ENCODE data around the gene TMEM132E.

The TMEM132E gene

DNA sequence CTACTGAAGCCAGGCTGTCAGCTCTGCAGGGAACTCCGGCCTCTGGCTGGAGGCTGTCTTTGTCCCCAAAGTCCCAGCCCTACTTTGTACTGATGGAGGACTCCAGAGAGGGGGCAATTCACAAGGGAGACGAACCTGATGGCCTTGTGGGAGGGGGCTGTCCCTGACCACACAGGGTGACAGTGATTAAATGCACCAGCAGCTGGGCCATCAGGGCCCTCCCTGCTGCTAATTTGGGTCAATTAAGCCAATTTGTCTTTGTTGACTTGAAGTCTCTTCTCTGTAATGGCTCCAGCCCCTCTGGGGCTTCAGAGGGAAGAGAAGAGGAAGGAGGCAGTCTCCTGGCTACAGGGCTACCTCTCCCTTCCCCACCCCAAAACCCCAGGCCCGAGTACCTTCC lies 22.0 kb downstream of the TMEM132E start:
- no peak overlapping the region for H3K27ac Mint-ChIP-seq
- H3K4me1 Mint-ChIP-seq (ENCODE audit: low read depth), result no peaks in the 10 kb centered on the region
- H3K27me3 Mint-ChIP-seq (ENCODE audit: low read depth), result peaks cover 3% of the 10 kb centered on the region
- no peaks in the 10 kb centered on the region for H3K9me3 Mint-ChIP-seq
- H3K36me3 Mint-ChIP-seq (ENCODE audit: low read depth), result no peaks in the 10 kb centered on the region
- no peak for DNase-seq (ENCODE audit: low spot score)
- H3K4me3 Mint-ChIP-seq, result no peak overlapping the region

DNA sequence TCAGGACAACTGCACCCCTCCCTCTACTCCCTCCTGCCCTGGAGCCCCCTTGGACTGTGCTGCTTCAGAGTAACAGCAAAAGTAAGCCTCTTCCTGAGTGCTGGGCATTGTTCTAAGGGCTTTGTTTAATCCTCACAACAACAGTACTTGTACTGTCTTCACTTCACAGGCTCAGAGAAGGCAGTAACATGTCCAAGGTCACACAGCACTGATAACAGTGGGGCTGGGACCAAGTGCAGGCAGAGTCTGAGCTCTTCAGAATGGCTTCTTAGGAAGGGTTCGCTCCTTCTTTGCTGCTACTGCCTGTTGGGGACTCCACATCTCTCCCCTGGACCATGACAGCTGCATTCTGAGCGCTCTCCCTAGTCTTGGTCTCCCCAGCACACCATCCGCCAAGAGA lies 24.6 kb downstream of the TMEM132E start:
- H3K9me3 Mint-ChIP-seq, result no peaks in the 10 kb centered on the region
- peaks cover under 1% of the 10 kb centered on the region for H3K4me1 Mint-ChIP-seq (ENCODE audit: low read depth)
- H3K27me3 Mint-ChIP-seq (ENCODE audit: low read depth), result peaks cover 10% of the 10 kb centered on the region
- H3K4me3 Mint-ChIP-seq, result no peak overlapping the region
- DNase-seq (ENCODE audit: low spot score), result no peak
- no peaks in the 10 kb centered on the region for H3K36me3 Mint-ChIP-seq (ENCODE audit: low read depth)
- H3K27ac Mint-ChIP-seq, result no peak overlapping the region

DNA sequence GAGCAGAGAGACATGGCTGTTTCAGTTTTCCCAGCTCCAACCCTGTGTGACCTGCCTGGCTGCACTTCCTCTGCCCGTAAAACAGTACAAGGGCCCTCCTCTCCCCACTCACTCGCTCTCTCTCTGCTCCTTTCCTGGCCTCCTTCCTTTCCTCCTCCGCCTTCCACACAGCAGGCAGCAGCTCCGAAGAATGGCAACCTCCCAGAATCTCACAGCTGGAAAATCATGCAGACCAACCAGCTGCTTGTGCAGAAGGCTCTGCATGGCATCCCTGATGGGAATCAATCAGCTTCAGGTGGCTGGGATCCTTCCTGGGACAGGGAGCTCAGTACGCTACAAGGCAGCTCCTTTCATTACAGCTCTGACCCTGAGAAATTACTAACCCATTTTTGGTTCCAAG lies 27.4 kb downstream of the TMEM132E start:
- DNase-seq (ENCODE audit: low spot score), result no peak
- Mint-ChIP-seq H3K4me1 (ENCODE audit: low read depth) (peaks cover 3% of the 10 kb centered on the region), H3K27me3 (ENCODE audit: low read depth) (peaks cover 28% of the 10 kb centered on the region), H3K9me3 (no peaks in the 10 kb centered on the region), H3K27ac (no peak overlapping the region), H3K36me3 (ENCODE audit: low read depth) (no peaks in the 10 kb centered on the region), H3K4me3 (no peak overlapping the region)

DNA sequence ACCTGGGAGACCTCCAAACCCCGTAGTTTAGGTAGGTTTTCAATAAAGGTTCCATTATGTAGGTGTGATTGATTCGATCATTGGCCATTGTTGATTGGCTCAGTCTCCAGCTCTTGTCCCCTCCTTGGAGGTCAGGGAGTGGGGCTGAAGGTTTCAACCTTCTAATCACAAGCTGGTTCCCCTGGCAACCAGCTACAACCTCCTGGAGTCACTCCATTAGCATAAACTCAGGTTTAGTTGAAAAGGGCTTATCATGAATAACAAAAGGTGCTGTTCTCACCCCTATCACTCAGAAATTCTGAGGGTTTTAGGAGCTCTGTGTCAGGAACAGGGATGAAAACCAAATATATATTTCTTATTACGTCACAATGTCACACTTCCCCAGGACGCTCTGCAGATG lies 28.5 kb downstream of the TMEM132E start:
- DNase-seq (ENCODE audit: low spot score), result no peak
- Mint-ChIP-seq H3K36me3 (ENCODE audit: low read depth) (no peaks in the 10 kb centered on the region), H3K9me3 (no peaks in the 10 kb centered on the region), H3K27ac (no peak overlapping the region), H3K4me3 (no peak overlapping the region), H3K27me3 (ENCODE audit: low read depth) (peaks cover 28% of the 10 kb centered on the region), H3K4me1 (ENCODE audit: low read depth) (peaks cover 3% of the 10 kb centered on the region)

DNA sequence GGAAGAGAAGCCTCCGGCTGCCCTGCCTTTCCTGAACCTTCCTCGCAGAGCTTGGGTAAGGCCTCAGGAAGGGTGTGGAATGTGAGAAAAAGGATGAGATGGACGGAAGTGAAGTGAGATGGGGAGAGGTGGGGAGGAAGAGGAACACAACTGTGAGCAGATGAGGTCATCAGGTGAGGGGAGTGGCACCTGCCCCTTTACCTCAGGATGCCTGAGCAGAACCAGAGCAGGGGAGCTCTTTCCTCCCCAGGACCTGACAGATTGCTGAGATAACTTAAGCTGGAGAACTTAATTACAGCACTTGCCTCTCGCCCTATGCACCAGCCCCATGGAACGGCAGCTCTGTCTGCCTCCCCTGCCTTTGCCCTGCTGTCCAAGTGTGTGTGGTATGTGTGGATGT lies 29.8 kb downstream of the TMEM132E start:
- Mint-ChIP-seq H3K4me3 (no peak overlapping the region), H3K9me3 (no peaks in the 10 kb centered on the region), H3K4me1 (ENCODE audit: low read depth) (peaks cover 3% of the 10 kb centered on the region)

DNA sequence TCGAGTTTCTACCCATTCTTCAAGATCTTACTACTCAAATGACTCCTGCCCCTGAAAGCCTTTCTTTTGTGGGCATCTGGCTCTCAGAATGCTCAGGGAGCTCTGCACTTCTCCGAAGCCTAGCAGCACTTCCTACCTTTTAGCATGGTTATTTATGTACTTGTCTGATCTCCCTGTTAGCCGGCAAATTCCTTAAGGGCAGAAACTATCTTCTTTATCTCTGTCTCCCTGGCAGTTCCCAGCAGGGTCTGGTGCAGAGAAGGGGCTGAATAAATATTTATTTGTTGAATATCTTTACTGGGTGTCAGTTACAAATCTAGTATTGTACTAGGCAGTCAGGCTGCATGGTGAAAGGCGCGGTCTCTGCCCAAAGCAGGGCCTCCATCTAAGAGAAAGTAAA lies 30.7 kb downstream of the TMEM132E start:
- Mint-ChIP-seq H3K36me3 (ENCODE audit: low read depth) (no peaks in the 10 kb centered on the region), H3K4me1 (ENCODE audit: low read depth) (peaks cover 3% of the 10 kb centered on the region), H3K27me3 (ENCODE audit: low read depth) (peaks cover 28% of the 10 kb centered on the region), H3K27ac (no peak overlapping the region), H3K4me3 (no peak overlapping the region), H3K9me3 (no peaks in the 10 kb centered on the region)
- DNase-seq (ENCODE audit: low spot score), result no peak

More for the DNA sequence above, 29.8 kb downstream of the TMEM132E start:
- Mint-ChIP-seq H3K36me3 (ENCODE audit: low read depth) (no peaks in the 10 kb centered on the region), H3K27me3 (ENCODE audit: low read depth) (peaks cover 25% of the 10 kb centered on the region), H3K27ac (no peak overlapping the region)
- no peak for DNase-seq (ENCODE audit: low spot score)

DNA sequence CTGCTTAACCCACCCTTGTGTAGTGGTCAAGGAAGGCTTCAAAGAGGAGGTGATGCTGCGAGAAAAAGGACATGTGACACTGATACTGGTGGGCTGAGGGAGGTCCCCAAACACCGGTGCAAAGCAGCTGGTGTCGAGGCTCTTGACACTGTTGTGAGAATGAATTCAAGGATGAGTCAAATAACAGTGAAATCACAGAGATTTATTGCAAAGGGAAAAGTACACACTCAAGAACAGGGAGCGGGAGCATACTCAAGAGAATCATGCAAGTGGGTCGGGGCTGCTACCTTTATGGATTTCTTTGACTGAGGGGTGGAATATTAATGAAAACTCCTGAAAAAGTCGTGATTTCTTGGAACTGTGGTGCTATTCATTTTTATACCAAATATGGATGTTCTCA lies 31.1 kb downstream of the TMEM132E start:
- peaks cover 28% of the 10 kb centered on the region for H3K27me3 Mint-ChIP-seq (ENCODE audit: low read depth)
- no peak for DNase-seq (ENCODE audit: low spot score)
- H3K4me3 Mint-ChIP-seq, result no peak overlapping the region
- H3K9me3 Mint-ChIP-seq, result no peaks in the 10 kb centered on the region
- H3K4me1 Mint-ChIP-seq (ENCODE audit: low read depth), result peaks cover 3% of the 10 kb centered on the region
- H3K27ac Mint-ChIP-seq, result no peak overlapping the region
- H3K36me3 Mint-ChIP-seq (ENCODE audit: low read depth), result no peaks in the 10 kb centered on the region

DNA sequence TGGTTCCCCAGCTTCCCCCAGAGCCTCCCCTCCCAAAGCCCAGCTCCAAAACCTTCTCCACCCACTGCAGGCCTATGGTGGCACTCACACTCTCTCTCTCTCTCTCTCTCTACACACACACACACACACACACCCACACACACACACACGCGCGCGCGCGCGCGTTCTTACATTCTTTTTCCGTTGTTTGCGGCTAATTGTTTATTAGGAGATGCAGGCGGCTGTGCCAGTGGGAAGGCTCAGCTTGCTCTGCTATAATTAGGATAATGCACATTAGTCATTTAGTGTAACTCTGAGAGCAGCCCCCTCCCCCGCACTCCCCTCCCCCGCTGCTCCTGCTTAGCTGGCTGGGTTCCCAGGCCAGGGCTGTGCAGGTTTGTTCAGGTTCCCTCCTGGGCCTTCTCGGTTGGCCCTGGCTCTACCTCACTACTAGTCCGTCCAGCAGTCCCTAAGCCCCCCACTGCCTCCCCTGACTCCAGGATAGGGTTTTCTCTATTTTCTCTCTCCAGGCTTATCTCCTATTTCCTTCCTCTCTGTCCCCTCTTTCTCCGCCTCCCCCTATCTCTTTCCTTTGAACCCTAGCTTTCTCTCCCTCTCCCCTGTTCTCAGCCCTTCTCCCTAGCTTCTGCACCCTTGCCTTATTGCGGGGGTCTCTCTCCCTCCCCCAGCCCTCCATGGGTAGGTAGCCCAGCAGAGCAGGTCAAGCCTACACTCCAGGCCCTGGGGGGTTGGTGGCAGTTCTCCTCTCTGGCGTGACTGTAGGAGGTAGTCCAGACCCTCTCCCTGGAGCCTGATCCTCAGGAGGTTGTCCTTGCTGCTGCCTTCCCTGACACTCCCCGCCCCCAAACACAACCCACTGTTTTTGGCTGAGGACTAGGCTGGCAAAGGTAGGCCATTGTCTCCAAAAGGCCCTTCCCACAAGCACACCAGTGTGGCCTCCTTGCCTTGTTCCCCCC lies 34.0 kb downstream of the TMEM132E start:
- no peak for DNase-seq (ENCODE audit: low spot score)
- Mint-ChIP-seq H3K9me3 (no peaks in the 10 kb centered on the region), H3K4me3 (no peak overlapping the region), H3K27me3 (ENCODE audit: low read depth) (peaks cover 41% of the 10 kb centered on the region), H3K27ac (no peak overlapping the region), H3K36me3 (ENCODE audit: low read depth) (no peaks in the 10 kb centered on the region), H3K4me1 (ENCODE audit: low read depth) (peaks cover 3% of the 10 kb centered on the region)

DNA sequence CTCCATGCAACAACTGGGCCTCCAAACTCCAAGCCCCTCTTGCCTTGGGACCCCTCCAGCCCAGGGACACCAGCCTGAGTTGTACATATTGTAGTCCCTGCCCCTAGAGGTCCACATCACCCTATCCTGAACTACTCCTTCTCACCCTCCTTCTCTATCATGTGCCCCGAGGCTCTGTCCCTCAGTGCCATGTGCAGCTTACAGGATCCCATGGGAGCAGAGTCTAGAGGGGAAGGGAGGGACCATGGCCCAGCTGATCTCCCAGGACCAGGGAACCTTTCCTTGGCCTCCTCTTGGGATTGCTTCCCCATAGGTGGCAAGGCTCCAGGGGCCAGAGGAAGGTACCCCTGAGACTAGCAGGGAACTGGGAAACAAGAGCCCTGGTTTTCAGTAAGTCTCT lies 35.3 kb downstream of the TMEM132E start:
- Mint-ChIP-seq H3K4me1 (ENCODE audit: low read depth) (no peaks in the 10 kb centered on the region), H3K27ac (no peak overlapping the region), H3K36me3 (ENCODE audit: low read depth) (no peaks in the 10 kb centered on the region), H3K27me3 (ENCODE audit: low read depth) (peaks cover 31% of the 10 kb centered on the region), H3K4me3 (no peak overlapping the region), H3K9me3 (no peaks in the 10 kb centered on the region)
- DNase-seq (ENCODE audit: low spot score), result no peak

DNA sequence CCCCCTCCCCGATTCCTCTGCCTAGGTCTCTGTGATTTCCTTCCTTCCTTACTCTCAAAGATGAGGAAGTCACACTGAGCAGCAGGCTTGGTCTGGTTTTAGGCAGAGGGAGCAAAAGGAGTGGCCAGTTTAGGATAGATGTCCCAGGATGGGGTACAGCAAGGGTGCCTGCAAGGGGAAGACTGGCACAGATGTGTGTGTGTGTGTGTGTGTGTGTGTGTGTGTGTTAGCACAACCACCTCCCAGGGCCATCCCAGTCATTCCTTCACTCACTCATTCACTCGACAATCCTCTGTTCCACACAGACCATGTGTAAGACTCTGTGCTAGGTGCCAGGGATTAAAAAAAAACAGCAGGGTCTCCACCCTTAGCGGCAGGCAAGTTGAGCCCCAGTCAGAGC lies 35.9 kb downstream of the TMEM132E start:
- H3K27me3 Mint-ChIP-seq (ENCODE audit: low read depth), result peaks cover 26% of the 10 kb centered on the region
- H3K4me3 Mint-ChIP-seq, result no peak overlapping the region
- no peaks in the 10 kb centered on the region for H3K36me3 Mint-ChIP-seq (ENCODE audit: low read depth)
- no peak overlapping the region for H3K27ac Mint-ChIP-seq
- DNase-seq (ENCODE audit: low spot score), result no peak
- H3K4me1 Mint-ChIP-seq (ENCODE audit: low read depth), result no peaks in the 10 kb centered on the region
- no peaks in the 10 kb centered on the region for H3K9me3 Mint-ChIP-seq

DNA sequence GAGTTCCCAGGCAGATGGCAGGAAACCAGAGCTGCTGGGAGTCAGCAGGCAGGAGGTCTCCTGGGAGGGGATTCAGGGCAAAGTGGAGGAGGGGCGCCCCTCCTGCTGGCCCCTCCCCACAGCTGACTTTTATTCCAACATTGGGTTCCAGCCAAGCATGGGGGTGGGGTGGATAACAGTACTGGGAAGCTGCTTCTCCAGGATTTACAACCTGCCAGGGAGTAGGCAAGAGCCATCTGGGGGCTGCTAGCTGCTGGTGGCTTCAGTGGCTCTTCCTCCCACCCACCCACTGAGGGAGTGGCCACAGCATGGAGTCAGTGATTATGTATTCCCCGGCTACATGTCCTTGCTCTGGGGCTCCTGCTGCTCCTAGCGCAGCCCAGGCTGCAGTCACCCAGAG lies 36.8 kb downstream of the TMEM132E start:
- peaks cover 21% of the 10 kb centered on the region for H3K27me3 Mint-ChIP-seq (ENCODE audit: low read depth)

DNA sequence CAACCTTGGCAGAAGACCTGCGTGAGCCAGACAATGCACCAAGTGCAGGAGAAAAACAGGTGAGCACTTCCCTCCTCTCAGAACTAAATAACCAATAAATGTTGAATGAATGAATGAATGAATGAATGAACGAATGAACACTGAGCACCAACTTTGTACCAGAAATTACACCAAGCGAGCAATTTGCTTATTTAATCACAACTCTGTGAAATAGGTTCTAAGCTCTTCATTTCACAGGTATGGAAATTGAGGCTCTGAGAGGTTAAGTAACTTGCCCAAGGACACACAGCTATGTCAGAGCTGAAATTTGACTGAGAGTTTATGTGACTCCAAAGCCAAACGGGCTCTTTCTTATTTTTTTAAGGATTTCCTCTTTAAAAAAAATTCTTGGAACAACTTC lies 38.0 kb downstream of the TMEM132E start:
- Mint-ChIP-seq H3K4me3 (no peak overlapping the region), H3K9me3 (no peaks in the 10 kb centered on the region), H3K27me3 (ENCODE audit: low read depth) (peaks cover 21% of the 10 kb centered on the region), H3K4me1 (ENCODE audit: low read depth) (no peaks in the 10 kb centered on the region), H3K36me3 (ENCODE audit: low read depth) (no peaks in the 10 kb centered on the region), H3K27ac (no peak overlapping the region)
- no peak for DNase-seq (ENCODE audit: low spot score)

More for the DNA sequence above, 36.8 kb downstream of the TMEM132E start:
- Mint-ChIP-seq H3K4me3 (no peak overlapping the region), H3K36me3 (ENCODE audit: low read depth) (no peaks in the 10 kb centered on the region), H3K4me1 (ENCODE audit: low read depth) (no peaks in the 10 kb centered on the region), H3K27ac (no peak overlapping the region), H3K9me3 (no peaks in the 10 kb centered on the region)
- DNase-seq (ENCODE audit: low spot score), result no peak

DNA sequence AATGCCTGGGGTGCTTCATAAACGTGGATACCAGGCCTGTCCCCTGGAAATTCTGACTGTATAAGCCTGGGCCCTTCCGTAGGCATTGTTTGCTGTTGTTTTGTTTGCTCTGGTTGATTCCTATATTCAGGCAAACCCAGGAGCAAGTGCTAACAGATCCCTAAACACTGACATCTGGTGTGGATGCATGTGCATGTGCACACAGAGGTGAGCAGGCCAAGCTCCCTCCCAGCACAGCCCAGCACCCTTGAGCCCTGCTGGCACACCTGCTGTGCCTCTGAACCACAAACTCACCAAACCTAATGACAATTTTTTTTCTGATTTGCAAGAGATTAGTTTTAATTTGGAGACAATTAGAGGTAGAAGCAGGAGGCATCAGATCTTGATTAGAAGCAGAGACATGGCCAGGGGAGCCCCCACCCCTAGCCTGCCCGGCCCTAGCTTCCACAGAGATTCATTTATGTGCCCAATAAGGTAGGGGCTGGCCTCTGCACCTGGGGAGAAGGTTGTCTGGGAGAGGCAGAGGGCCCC lies 40.4 kb downstream of the TMEM132E start:
- no peak overlapping the region for H3K27ac Mint-ChIP-seq
- H3K4me3 Mint-ChIP-seq, result no peak overlapping the region
- no peaks in the 10 kb centered on the region for H3K36me3 Mint-ChIP-seq (ENCODE audit: low read depth)
- no peak for DNase-seq (ENCODE audit: low spot score)
- peaks cover 32% of the 10 kb centered on the region for H3K27me3 Mint-ChIP-seq (ENCODE audit: low read depth)
- no peaks in the 10 kb centered on the region for H3K9me3 Mint-ChIP-seq
- H3K4me1 Mint-ChIP-seq (ENCODE audit: low read depth), result no peaks in the 10 kb centered on the region

DNA sequence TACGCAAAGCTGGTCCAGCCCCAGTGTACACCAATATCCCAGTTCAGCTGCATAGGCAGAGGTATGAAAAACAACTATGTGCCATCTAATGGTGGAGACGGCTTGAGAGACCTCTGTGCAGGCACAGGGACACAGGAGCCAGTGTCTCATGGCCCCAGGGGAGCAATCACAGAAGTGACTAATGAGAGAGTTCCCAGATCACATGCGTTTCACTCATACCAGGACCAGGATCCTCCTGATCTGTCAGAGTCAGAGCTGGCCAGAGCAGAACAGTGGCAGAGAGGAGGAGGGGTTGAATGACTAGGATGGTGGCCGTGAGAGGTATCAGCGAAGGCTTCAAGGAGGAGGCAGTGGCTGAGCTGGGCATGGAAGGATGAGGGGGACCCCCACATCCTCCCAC lies 41.1 kb downstream of the TMEM132E start:
- Mint-ChIP-seq H3K36me3 (ENCODE audit: low read depth) (no peaks in the 10 kb centered on the region), H3K9me3 (no peaks in the 10 kb centered on the region), H3K27ac (no peak overlapping the region), H3K27me3 (ENCODE audit: low read depth) (peaks cover 38% of the 10 kb centered on the region), H3K4me1 (ENCODE audit: low read depth) (no peaks in the 10 kb centered on the region), H3K4me3 (no peak overlapping the region)
- DNase-seq (ENCODE audit: low spot score), result no peak

Data from T-helper 2 cell treated with Interferon-gamma antibody and Interleukin-4, amounts not matched to agents 5 μg/mL and 100 μg/mL, for 36 hours (primary cell).